Loucy (cell line): ENCODE data around the gene PTCH2.

Source experiments
- H2AFZ ChIP-seq: fragments of 200-600 bp; sonication (generic); 2 replicates; pipeline ENCODE4 v1.6.0; 2016; ENCODE audit warnings: antibody characterized with exemption, mild to moderate bottlenecking, low read length, moderate library complexity
- H3F3A ChIP-seq: fragments of 200-600 bp; 2 replicates; pipeline ENCODE4 v1.6.0; 2016; ENCODE audit warnings: antibody characterized with exemption, low read depth, mild to moderate bottlenecking
- H3K27me3 ChIP-seq: fragments of 200-600 bp; sonication (generic); 2 replicates; pipeline ENCODE4 v1.6.1; 2014; ENCODE audit warnings: low read length, mild to moderate bottlenecking; ENCODE audit not compliant: insufficient read depth, poor library complexity, severe bottlenecking
- H3K36me3 ChIP-seq: fragments of 200-600 bp; sonication (generic); 2 replicates; pipeline ENCODE4 v1.6.1; 2016; ENCODE audit warnings: low read length; ENCODE audit not compliant: insufficient read depth
- H3K4me1 ChIP-seq: fragments of 200-600 bp; sonication (generic); 2 replicates; pipeline ENCODE4 v1.5.1; 2014; ENCODE audit warnings: low read length, mild to moderate bottlenecking; ENCODE audit not compliant: insufficient read depth, poor library complexity, severe bottlenecking
- H3K4me2 ChIP-seq: fragments of 200-600 bp; sonication (generic); 2 replicates; pipeline ENCODE4 v1.6.0; 2014; ENCODE audit warnings: antibody characterized with exemption, low read length, low read depth, mild to moderate bottlenecking; ENCODE audit not compliant: poor library complexity, severe bottlenecking
- H3K4me3 ChIP-seq: fragments of 200-600 bp; sonication (generic); 2 replicates; pipeline ENCODE4 v1.5.1; 2014; ENCODE audit warnings: low read length, mild to moderate bottlenecking, mixed read lengths; ENCODE audit not compliant: poor library complexity, severe bottlenecking
- H3K79me2 ChIP-seq: fragments of 200-600 bp; sonication (generic); 2 replicates; pipeline ENCODE4 v1.6.1; 2014; ENCODE audit warnings: low read length; ENCODE audit not compliant: insufficient read depth
- H3K9ac ChIP-seq: fragments of 200-600 bp; sonication (generic); 2 replicates; pipeline ENCODE4 v1.6.0; 2014; ENCODE audit warnings: mild to moderate bottlenecking, low read depth, low read length, moderate library complexity; ENCODE audit not compliant: poor library complexity, severe bottlenecking
- H3K9me2 ChIP-seq: fragments of 200-600 bp; sonication (generic); replicated peaks from 2 replicates; pipeline ENCODE4 v1.6.1; 2016; ENCODE audit warnings: low read depth, low read length, mixed read lengths
- H3K9me3 ChIP-seq: fragments of 200-600 bp; sonication (generic); 2 replicates; pipeline ENCODE4 v1.6.1; 2014; ENCODE audit warnings: mild to moderate bottlenecking, antibody characterized with exemption, low read length, low read depth; ENCODE audit not compliant: insufficient read depth
- H4K20me1 ChIP-seq: fragments of 200-600 bp; sonication (generic); 2 replicates; pipeline ENCODE4 v1.6.0; 2014; ENCODE audit warnings: antibody characterized with exemption, low read length, mild to moderate bottlenecking; ENCODE audit not compliant: insufficient read depth, poor library complexity, severe bottlenecking
- EZH2phosphoT487 ChIP-seq: fragments of 200-600 bp; IDR thresholded peaks from 2 replicates; pipeline ENCODE4 v1.6.1; 2018; ENCODE audit warnings: antibody characterized with exemption, mild to moderate bottlenecking, moderate library complexity, borderline replicate concordance
- TF ChIP-seq, protein P1 (sequence below): fragments of 200-600 bp; sonication (generic); conservative IDR thresholded peaks from 2 replicates; pipeline ENCODE4 v1.5.1; 2014; ENCODE audit warnings: mild to moderate bottlenecking, antibody characterized with exemption, low read length

The PTCH2 gene

DNA sequence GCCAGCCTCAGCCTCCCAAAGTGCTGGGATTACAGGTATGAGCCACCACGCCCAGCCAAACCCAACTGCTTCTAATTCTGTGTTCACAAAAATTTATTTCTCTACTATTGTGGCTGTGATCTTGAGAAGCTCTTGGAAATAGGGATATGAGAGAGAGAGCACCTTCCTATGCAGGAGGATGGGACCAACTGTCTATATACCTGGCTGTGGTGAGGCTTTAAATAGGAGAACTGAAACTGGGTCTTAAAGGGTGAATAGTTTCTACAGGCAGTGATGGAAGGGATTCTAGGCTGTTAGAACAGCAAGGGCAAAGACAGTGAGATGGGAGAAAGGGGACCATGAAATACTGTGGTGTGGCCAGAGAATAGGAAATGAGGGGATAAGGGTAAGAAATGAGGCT is 8.3 kb upstream of the PTCH2 start:
- Histone ChIP-seq H2AFZ (no peak overlapping the region), H3K9me2 (no peaks in the 10 kb centered on the region), H3K27me3 (no peaks in the 10 kb centered on the region), H3K79me2 (no peaks in the 10 kb centered on the region), H3K4me3 (no peak overlapping the region), H3K9ac (no peak overlapping the region), H3F3A (no peaks in the 10 kb centered on the region), H4K20me1 (no peaks in the 10 kb centered on the region), H3K9me3 (no peaks in the 10 kb centered on the region), H3K4me1 (no peaks in the 10 kb centered on the region), H3K4me2 (no peak overlapping the region), H3K36me3 (no peaks in the 10 kb centered on the region; the same call in 1 of the 2 replicates)
- no peak for TF ChIP-seq EZH2phosphoT487
- TF ChIP-seq, protein P1, sequence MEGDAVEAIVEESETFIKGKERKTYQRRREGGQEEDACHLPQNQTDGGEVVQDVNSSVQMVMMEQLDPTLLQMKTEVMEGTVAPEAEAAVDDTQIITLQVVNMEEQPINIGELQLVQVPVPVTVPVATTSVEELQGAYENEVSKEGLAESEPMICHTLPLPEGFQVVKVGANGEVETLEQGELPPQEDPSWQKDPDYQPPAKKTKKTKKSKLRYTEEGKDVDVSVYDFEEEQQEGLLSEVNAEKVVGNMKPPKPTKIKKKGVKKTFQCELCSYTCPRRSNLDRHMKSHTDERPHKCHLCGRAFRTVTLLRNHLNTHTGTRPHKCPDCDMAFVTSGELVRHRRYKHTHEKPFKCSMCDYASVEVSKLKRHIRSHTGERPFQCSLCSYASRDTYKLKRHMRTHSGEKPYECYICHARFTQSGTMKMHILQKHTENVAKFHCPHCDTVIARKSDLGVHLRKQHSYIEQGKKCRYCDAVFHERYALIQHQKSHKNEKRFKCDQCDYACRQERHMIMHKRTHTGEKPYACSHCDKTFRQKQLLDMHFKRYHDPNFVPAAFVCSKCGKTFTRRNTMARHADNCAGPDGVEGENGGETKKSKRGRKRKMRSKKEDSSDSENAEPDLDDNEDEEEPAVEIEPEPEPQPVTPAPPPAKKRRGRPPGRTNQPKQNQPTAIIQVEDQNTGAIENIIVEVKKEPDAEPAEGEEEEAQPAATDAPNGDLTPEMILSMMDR, result no peak

DNA sequence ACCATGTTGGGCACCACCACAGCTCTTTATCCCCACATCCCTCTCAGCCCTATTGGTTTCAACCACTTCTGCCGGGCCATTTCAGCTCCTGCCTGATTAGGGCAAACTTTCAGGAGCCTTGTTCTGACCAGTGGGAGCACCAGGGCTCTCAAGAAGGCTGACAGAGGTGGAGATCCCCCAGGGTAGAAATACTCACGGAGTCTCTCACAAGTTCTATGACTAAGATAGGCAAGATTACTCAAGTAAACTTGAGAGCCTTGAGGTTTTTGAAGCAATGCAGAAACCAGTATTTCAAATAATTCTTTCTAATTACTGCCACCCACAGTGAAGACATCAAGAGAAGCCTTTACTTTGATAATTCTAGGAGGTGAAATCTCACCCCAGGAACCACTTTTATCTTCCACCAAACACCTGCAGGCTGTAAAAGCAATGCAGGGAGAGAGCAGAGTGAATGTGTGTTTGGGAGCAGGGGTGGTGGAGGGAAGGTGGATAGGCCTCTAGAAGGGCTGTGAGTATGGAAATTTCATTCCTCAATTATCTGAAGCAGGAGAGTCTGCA is 6.6 kb upstream of the PTCH2 start:
- Histone ChIP-seq H3K79me2 (no peaks in the 10 kb centered on the region), H3K9me3 (no peaks in the 10 kb centered on the region), H3K4me2 (no peak overlapping the region), H2AFZ (no peak overlapping the region), H4K20me1 (no peaks in the 10 kb centered on the region), H3K27me3 (no peaks in the 10 kb centered on the region), H3K9me2 (no peaks in the 10 kb centered on the region), H3K4me1 (no peaks in the 10 kb centered on the region), H3K36me3 (no peaks in the 10 kb centered on the region; the same call in 1 of the 2 replicates), H3F3A (no peaks in the 10 kb centered on the region), H3K9ac (no peak overlapping the region), H3K4me3 (no peak overlapping the region)
- TF ChIP-seq EZH2phosphoT487, result no peak
- TF ChIP-seq, protein P1, result no peak

DNA sequence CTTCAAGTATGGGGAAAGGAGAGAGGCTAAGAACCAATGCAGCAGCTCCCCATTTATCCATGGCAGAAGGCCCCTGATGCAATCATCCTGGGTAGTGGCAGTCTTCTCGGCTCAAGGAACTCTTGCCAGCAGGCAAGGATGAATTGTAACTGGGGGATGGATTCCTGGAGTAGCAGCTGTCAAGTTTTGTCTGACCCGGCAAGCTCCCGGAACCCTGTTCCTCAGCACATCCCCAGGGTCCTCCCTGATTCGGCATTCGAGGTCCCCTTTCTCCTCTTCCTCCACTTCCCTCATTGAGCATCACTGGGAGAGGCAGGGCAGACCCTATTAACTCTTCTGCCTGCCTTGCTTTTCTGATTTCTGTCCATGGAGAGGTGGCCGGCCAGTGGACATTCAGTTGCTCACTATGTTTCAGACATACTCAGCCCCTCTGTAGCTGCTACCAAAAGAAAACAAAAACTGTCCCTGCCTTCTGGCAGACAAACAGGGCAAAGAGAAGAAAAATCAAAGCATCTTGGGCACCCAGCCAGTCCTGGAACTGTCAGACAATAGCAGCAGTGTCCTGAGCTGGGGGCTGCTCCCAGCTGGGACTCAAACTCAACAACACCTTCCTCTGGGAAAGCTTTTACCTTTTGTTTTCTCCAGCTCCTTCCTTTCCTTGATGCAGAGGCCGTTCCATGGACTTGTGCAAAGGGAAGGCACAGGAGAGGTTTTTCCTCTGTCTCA is 5.6 kb upstream of the PTCH2 start:
- no peak overlapping the region for H3K9ac ChIP-seq
- H3K36me3 ChIP-seq, result no peaks in the 10 kb centered on the region; the same call in 1 of the 2 replicates
- H3K4me2 ChIP-seq, result no peak overlapping the region
- H3K9me2 ChIP-seq, result no peaks in the 10 kb centered on the region
- no peaks in the 10 kb centered on the region for H4K20me1 ChIP-seq
- H3K4me3 ChIP-seq, result no peak overlapping the region
- H2AFZ ChIP-seq, result no peak overlapping the region
- no peak for TF ChIP-seq EZH2phosphoT487
- H3F3A ChIP-seq, result no peaks in the 10 kb centered on the region
- no peaks in the 10 kb centered on the region for H3K27me3 ChIP-seq
- no peaks in the 10 kb centered on the region for H3K79me2 ChIP-seq
- no peaks in the 10 kb centered on the region for H3K4me1 ChIP-seq
- H3K9me3 ChIP-seq, result no peaks in the 10 kb centered on the region
